ENCODE results near the gene IGFBP6.

Gene IGFBP6

DNA sequence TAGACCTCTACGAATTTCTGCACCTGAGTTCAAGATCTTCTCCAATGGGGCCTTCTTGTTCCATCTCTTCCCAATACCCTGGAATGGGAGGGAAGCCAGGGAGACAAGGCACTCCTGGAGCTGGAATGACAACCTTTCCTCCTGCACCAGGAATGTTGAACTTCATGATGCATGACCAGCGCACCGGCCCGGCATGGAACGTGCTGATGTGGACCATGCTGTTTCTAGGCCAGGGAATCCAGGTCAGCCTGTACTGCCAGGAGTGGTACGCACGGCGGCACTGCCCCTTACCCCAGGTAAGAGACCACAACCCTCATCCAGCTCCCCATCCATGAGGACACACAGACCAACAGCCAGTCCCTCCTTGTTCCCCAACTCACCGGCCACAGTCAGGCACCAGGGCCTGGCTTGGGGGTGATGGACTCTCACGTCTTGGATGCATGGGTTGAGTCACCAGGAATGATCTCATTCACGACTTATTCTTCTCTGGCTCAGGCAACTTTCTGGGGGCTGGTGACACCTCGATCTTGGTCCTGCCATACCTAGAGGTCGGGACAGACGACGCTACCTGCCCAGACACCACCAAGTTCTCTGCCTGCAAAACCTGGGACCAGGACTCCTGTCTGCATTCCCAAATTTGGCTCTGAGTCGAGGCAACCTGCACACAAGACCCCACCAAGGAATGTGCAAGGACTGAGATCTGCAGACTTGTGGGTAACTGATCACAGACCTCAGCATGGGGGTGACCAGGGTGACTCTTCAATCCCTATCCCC, 26.3 kb downstream of the IGFBP6 start:
- DNase-seq = no peak

DNA sequence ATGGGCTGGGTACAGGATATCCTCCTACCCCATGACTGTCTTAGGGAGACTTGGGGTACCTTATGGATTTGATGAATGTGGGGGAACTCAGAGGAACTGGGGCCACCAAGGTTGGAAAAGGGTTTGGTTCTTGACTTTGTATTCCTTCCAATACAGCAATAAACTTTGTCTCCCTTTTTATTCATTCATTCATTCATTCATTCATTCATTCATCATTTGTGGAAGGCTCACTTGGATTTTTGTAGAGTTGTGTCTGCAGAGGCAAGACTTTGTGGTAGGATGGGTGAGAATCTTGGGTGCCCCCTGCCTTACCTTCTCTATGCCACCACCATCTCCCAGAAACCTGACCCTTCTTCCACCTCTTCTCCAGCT, 26.9 kb downstream of the IGFBP6 start:
- no peak for DNase-seq

DNA sequence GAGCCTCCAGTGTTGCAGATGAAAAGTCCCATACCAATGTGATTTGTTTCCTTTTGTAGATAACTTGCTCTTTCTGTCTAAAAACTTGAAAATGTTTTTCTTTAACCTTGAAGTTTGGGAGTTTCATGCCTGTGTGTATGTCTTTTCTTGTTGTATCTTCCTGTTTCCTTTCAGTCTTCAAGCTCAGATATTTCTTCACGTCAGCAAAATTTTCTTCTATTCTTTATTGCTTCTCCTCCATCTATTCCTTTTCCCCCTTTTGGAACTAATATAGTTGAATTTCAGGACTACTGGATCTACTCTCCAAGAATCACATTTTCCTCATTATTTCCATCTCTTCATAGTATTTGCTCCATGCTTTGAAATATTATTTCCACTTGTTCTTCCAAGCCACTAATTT, 29.7 kb downstream of the IGFBP6 start:
- no peak for DNase-seq

DNA sequence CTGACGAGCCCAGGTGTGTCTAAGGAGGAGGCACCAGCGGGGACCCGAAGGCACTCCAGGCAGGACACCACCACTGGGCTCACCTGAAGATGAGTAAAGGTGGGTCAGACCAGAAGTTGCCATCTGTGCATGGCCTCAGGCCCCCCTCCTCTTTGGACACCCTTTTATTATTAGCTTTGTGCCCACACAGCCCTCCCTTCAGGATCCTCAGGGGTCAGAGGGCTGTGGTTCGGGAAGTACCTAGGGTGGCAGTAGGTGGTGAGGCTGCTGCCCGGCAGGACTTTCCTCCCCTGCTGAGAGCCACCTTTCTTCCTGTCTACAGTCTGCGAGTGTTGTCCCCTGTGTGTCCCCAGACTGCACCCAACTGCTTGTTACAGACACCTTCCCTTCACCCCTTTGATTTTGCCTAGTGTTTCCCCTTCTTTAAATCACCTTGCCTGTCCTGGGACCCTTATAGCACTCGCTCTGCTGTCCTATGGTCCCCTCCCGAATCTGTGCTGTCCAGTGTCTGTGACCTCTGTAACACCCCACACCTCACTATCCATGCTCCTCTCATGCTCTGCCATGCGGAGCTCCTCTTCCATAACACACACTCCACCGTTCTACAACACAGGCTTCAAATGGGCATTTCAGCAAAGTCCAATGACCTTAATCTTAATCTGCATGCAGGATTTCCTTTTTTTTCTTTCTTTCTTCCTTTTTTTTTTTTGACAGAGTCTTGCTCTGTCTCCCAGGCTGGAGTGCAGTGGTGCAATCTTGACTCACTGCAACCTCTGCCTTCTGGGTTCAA, 31.5 kb downstream of the IGFBP6 start:
- no peak for DNase-seq

DNA sequence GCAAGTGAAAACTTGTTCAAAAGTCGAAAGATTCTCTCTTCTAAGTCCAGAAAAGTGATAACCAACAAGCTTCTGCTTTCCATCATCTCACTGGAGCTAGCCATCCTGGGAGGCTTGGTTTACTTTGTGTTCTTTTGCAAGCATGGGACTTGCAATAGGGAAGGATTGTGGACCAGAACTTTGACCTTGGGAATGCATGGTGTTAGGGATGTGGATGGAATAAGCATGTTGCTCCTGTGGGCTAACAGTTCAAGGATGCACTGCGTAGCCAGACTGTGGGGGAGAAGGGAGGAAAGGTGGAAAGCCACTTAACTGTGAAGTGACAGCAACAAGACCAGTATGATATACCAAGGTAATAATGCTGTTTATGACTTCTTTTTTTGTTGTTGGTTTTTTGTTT, 34.4 kb downstream of the IGFBP6 start:
- DNase-seq = no peak

DNA sequence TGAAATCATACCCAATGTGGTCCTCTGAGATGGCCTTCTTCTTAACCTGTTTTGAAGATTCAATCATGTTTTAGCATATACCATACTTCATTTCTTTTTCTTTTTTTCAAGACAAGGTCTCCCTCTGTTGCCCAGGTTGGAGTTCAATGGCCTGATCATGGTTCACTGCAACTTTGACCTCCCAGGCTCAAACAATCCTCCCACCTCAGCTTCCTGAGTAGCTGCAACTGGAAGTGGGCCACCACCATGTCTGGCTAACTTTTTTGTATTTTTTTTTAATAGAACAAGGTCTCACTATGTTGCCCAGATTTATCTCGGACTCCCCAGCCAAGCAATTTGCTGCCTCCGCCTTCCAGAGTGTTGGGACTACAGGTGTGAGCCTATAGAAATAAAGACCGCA, 36.3 kb downstream of the IGFBP6 start:
- DNase-seq = no peak

DNA sequence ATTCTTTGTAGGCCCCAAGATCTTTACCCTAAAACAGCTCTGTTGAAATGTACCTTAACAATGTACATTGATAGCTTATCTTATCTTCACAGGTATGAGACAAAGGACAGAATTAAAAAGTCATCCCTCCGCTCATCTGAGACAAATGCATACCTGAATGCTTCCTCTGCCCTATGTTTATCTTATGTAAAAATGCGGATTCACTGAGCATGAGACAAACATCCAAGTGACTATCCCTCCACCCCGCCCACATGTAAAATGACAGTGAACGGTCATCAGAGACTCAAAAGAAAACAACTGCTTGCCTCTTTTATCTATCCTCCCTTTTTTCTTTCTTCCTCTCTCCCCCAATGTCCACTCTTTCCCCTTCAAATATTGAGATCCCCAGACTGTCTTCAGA, 45.9 kb downstream of the IGFBP6 start:
- DNase-seq = no peak

DNA sequence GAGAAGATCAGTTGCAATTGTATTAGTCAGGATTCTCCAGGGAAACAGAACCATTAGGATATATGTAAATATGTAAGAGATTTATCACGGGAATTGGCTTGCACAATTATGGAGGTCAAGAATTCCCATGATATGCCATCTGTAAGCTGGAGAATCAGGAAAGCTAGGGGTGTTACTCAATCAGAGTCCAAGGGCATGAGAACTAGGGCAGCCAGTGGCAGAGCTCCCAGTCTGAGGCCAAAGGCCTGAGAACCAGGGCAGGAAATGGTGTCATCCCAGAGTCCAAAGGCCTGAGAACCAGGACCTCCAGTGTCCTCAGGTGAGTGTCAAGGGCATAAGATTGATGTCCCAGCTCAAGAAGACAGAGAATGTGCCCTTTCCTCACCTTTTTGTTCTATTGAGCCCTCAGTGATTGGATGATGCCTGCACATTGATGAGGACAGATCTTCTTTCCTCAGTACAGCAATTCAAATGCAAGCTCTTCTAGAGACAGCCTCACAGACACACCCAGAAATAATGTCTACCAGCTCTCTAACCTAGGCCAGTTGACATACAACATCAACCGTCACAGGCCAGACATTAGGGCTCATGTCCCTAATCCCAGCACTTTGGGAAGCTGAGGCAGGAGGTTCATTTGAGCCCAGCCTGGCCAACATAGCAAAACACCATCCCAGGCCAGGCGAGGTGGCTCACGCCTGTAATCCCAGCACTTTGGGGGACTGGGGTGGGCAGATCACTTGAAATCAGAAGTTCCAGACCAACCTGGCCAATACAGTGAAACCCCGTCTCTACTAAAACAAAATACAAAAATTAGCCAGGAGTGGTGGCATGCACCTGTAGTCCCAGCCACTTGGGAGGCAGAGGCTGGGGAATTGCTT, 48.2 kb downstream of the IGFBP6 start:
- DNase-seq = no peak

DNA sequence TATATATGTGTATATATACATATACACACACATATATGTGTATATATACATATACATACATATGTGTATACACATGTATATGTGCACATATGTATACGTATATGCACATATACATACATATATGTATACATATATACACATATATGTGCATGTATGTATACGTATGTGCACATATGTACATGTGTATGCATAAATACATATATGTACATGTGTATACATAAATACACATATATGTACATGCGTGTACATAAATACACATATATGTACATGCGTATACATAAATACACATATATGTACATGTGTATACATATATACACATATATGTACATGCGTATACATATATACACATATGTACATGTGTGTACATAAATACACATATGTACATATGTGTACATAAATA, 49.7 kb downstream of the IGFBP6 start:
- DNase-seq = no peak

DNA sequence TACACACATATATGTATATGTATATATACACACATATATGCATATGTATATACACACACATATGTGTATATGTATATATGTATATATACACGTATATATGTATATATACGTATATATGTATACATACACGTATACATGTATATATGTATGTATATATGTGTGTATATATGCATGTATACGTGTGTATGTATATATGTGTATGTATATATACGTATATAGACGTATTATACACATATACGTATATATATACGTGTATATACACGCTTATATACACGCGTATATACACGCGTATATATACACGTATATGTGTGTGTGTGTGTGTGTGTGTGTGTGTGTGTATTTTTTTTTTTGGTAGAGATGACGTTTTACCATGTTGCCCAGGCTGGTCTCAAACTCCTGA, 50.2 kb downstream of the IGFBP6 start:
- no peak for DNase-seq

DNA sequence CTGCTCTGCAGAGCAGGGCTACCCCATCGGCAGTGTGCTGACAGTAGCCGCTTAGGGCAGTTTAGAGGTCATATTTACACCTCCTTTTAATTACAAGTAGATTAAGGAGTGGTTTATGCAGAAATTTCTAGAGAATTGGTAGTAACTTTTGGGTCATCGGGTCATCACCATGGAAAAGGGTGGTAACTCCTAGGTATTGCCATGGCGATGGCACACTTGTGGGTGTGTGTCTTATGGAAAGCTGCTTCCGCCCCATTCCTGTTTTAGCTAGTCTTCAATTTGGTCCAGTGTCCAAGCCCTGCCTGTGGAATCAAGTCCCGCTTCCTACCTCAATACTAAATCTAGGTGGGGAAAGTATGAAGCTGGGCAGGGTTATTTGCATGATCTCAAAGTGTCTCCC, 53.6 kb downstream of the IGFBP6 start:
- DNase-seq = no peak

All from NCI-H748 treated with DMSO at 0.1 percent for 48 hours (cell line).